Skeletal muscle satellite cell (primary cell): ENCODE results near the gene CCDC27.

Experiments used
- H3K27me3 ChIP-seq: 2 replicates; pipeline ENCODE4 v1.7.0; 2013; ENCODE audit warnings: low read length; ENCODE audit not compliant: control insufficient read depth, insufficient read depth
- H3K36me3 ChIP-seq: 2 replicates; pipeline ENCODE4 v1.7.0; 2013; ENCODE audit warnings: mild to moderate bottlenecking, control low read depth, low read length; ENCODE audit not compliant: insufficient read depth
- H3K4me1 ChIP-seq: 2 replicates; pipeline ENCODE4 v1.7.0; 2013; ENCODE audit warnings: low read length; ENCODE audit not compliant: control insufficient read depth, insufficient read depth
- H3K4me2 ChIP-seq: 2 replicates; pipeline ENCODE4 v1.7.0; 2013; ENCODE audit warnings: mild to moderate bottlenecking, low read length
- H3K4me3 ChIP-seq: 2 replicates; pipeline ENCODE4 v1.7.0; 2013; ENCODE audit warnings: low read length
- H3K9ac ChIP-seq: 2 replicates; pipeline ENCODE4 v1.7.0; 2013; ENCODE audit warnings: mild to moderate bottlenecking, low read depth, low read length, moderate library complexity
- H3K9me3 ChIP-seq: replicated peaks from 2 replicates; pipeline ENCODE4 v1.7.0; 2013; ENCODE audit warnings: mild to moderate bottlenecking, control low read depth, low read length

CCDC27 gene

DNA sequence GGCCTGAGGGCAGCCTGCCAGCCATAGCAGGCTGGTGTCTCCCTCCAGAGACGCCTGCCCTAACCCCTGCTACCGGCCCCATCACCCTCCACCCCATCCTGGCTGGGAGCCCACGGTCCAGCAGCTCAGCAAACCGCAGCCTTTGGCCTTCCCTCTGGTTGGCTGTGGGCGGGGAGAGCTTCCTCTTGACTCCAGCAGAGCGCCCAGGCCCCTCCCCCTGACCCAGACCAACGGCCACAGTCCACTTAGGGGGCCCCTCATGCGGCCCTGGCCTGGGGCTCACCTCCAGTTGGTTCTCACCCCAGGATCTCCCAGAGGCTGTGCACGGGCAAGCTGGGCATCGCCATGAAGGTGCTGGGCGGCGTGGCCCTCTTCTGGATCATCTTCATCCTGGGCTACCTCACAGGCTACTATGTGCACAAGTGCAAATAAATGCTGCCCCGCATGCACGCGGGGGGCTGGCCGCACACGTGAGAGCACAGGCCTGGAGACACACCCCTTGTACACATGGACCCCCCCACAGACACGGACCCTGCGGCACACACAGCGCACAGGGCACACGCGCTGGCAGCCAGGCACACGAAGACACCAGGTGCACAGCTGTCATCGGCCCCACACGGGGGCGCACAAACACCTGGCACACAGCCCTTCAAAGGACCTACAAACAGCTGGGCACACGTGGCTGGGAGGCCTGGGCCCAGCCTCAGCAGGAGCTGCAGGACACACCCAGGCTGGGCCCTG lies 23.4 kb downstream of the CCDC27 start:
- peaks cover 12% of the 10 kb centered on the region for H3K27me3 ChIP-seq
- no peak overlapping the region for H3K9ac ChIP-seq
- H3K4me3 ChIP-seq, result no peak overlapping the region
- H3K9me3 ChIP-seq, result no peaks in the 10 kb centered on the region
- peaks cover 20% of the 10 kb centered on the region for H3K4me1 ChIP-seq
- peaks cover 14% of the 10 kb centered on the region for H3K36me3 ChIP-seq
- no peak overlapping the region for H3K4me2 ChIP-seq

DNA sequence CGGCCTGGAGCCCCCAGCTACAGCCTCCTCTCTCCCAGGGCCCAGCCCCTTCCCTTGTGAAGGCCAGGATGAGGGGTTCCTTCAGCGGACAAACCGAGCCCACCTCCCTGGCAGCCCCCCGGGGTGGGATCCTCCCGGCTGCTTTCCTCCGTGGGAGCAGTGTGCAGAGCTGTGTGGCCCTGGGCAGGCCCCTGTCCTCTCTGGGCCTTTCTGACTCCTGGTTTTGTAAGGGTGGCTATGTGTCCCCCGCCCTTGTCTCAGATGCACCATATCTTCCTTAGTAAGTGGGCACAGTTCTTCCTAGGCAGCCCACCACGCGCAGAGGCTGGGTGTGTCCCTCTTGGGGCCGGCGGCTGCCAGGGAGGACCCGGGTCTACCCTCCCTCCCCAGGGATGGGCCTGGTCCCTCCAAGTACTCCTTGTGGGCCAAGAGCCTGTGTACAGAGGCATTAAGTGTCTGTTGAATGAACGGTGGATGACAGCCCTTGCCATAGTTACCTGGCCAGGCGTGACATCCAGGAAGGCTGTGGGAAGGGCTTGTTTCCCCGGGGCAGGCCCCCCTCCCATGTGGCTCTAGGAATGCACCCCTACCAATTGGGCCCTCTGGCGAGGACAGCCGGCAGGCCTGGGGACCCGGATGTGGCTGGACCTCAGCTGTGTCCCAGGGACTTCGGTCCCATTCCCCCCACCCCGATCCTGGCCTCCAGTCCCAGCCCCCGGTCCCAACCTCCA lies 24.1 kb downstream of the CCDC27 start:
- H3K27me3 ChIP-seq, result peaks cover 5% of the 10 kb centered on the region
- H3K4me1 ChIP-seq, result peaks cover 20% of the 10 kb centered on the region
- H3K4me3 ChIP-seq, result no peak overlapping the region
- H3K9me3 ChIP-seq, result no peaks in the 10 kb centered on the region
- H3K36me3 ChIP-seq, result peaks cover 21% of the 10 kb centered on the region
- H3K9ac ChIP-seq, result no peak overlapping the region
- no peak overlapping the region for H3K4me2 ChIP-seq

DNA sequence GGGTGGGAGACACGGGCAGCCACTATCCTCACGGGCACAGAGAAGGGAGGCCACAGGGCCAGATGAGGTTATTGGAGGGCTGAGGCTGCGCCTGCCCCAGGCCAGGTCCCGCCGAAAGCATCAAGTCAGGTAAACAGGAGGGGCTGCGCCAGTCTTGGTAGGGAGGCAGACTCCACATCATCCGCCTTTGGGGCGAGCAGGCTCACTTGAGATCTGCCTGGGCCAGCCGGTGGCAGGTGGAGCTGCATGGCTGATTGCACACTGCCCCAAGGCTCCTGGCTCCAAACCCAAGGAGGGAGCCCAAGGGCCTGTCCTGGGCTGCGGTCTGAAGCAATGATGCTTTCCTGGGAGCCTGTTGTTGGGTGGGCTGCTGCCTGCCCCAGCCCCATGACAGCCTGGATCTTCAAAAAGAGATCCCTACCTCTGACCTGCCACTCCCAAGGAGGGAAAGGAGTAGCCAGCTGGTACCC lies 24.9 kb downstream of the CCDC27 start:
- Histone ChIP-seq H3K4me2 (no peak overlapping the region), H3K27me3 (no peaks in the 10 kb centered on the region), H3K9ac (no peak overlapping the region), H3K4me1 (peaks cover 15% of the 10 kb centered on the region), H3K4me3 (no peak overlapping the region), H3K9me3 (no peaks in the 10 kb centered on the region), H3K36me3 (peaks cover 27% of the 10 kb centered on the region)

DNA sequence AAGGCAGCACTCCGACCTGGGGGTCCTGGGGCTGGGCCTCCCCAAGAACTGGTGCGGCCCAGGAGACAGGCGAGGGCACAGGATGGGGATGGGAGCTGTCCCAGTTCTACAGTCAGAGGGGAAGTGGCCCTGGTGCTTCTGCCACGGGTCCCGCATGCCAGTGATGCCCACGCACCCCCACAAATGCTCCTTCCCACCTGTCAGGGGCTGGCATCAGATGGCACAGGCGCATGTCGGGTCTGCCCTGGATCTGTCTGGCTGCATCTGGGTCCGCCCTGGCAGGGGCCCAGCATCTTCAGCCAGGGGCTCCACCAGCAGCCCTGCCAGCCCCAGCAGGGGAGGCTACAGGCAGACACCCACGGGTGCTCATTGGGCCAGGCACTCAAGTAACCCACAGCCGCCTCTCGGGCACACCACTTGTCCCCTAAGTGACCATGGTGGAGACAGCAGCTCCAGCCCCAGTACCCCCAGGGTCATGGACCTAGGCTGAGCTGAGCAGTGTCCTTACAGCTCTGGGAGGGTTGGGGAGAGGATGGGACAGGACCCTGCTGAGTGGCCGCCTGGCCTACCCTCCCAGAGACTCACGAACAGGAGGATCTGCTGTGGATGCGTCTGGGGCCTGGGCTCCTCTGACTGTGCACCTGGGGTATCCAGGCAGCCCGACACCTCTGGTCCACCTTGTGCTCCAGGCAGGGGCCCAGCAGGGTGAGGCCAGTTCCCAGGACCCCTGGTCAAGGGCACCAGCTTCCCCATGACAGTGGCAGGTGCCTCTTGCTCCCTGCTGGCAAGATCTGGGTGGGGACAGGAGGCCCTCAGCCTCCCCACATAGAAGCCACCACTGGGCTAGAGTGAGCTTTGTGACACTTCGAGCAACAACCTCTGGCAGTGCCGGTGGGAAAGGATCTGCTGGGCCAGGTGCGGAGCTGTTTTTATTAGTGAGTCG lies 25.7 kb downstream of the CCDC27 start:
- Histone ChIP-seq H3K36me3 (peaks cover 33% of the 10 kb centered on the region), H3K4me3 (no peak overlapping the region), H3K9me3 (no peaks in the 10 kb centered on the region), H3K9ac (no peak overlapping the region), H3K4me1 (peaks cover 15% of the 10 kb centered on the region), H3K27me3 (no peaks in the 10 kb centered on the region), H3K4me2 (no peak overlapping the region)

DNA sequence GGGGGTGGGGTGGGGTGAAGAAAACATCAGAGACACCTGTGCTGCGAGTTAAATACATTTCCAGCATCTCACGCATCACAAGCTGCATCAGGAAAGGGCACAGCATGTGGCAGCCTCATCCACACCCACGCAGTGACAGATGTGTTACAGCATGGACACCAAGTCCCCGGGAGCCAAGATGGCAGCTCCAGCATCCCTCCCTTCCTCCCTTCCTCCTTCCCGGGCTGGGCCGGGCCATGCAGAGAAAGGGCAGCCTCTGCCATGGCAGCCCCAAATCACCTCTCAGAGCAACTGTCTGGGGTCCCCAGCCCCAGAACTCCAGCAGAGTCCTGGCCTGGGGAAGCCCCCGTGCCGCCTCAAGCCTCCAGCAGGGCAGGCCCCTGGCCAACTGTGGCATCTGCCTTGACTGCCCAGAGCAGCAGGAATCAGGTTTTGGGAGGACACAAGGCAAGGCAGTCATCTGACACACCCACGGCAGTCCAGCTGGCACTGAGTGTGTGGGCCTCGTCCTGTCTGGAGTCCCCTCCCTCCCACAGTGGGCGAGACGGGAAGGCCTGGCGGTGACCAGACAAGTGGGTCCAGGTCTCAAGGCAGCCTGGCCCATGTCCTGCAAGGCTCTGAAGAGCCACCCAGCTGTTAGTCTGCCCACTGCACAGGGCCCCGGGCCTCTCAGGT lies 26.5 kb downstream of the CCDC27 start:
- no peaks in the 10 kb centered on the region for H3K9me3 ChIP-seq
- peaks cover 38% of the 10 kb centered on the region for H3K36me3 ChIP-seq
- H3K4me2 ChIP-seq, result no peak overlapping the region
- no peak overlapping the region for H3K9ac ChIP-seq
- H3K4me1 ChIP-seq, result peaks cover 15% of the 10 kb centered on the region
- no peaks in the 10 kb centered on the region for H3K27me3 ChIP-seq
- no peak overlapping the region for H3K4me3 ChIP-seq

DNA sequence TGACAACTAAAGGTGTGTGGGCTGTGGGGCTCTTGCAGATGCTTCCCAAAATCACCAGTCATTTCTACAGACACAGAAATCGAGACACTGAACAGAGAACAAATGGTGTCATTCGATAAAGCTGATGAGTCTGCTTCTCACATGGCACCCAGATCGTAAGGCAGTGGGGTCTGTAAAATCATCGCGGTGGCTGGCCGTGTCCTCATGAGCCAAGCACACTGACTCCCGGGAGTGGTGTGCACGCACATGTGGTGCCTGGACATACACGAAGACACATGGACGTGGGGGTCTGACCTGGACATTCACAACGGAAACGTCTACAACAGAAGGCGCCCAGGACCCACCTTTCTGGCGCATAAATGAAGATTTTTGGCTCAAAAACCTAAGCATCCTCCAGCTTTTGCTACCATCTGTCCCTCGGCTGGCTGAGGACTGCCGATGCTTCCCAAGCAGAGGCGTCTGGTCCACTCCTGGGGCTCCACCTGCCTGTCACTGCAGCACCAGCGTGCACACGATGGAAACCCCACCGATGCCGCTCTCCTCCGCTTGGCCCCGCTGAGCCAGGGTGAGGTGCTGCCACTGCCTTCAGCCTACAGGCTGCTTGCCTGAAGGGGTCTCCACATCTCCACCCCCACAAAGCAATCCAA lies 27.1 kb downstream of the CCDC27 start:
- no peaks in the 10 kb centered on the region for H3K27me3 ChIP-seq
- H3K9ac ChIP-seq, result no peak overlapping the region
- H3K36me3 ChIP-seq, result peaks cover 43% of the 10 kb centered on the region
- no peak overlapping the region for H3K4me3 ChIP-seq
- no peaks in the 10 kb centered on the region for H3K9me3 ChIP-seq
- no peak overlapping the region for H3K4me2 ChIP-seq
- peaks cover 15% of the 10 kb centered on the region for H3K4me1 ChIP-seq

DNA sequence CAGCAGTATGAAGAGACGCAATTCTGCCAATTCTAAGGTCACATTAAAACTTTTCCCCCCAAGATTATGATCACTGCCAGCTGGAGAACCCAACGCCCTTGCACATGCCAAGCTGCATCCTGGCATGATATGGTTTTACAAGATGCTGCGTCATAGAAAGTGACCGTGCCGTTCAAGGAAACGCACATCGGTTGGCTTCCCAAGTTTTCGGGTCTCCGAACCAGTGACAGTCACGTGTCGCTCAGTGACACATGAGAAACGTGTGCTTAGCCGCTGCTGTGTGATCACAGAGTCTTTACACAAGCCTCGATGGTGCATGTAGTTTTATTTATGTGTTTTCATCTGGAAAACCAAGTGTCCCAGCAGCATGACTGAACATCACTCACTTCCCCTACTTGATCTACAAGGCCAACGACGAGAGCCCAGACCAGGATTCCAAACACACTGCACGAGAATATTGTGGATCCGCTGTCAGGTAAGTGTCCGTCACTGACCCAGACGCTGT lies 27.7 kb downstream of the CCDC27 start:
- H3K27me3 ChIP-seq, result no peaks in the 10 kb centered on the region
- H3K4me3 ChIP-seq, result no peak overlapping the region
- peaks cover 12% of the 10 kb centered on the region for H3K4me1 ChIP-seq
- H3K36me3 ChIP-seq, result peaks cover 47% of the 10 kb centered on the region
- no peaks in the 10 kb centered on the region for H3K9me3 ChIP-seq
- H3K4me2 ChIP-seq, result no peak overlapping the region
- no peak overlapping the region for H3K9ac ChIP-seq

DNA sequence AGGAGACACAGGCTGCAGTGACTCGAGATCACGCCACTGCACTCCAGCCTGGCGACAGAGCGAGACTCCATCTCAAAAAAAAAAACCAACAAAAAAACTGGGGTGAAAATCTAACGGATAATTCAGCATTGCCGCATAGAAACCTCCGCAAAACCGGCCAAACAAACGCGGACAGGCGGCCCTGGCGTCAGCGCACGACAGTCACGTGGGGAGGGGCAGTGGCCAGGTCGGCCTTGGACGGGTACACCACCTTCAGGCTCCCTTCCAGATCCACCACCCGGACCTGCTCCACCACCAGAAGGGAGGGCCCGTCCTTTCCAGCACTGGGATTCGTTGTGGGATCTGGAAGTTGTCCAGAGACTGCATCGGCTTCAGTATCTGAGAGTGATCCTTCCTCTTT lies 28.7 kb downstream of the CCDC27 start:
- Histone ChIP-seq H3K4me2 (no peak overlapping the region), H3K4me1 (peaks cover 3% of the 10 kb centered on the region), H3K9me3 (no peaks in the 10 kb centered on the region), H3K9ac (no peak overlapping the region), H3K4me3 (no peak overlapping the region), H3K36me3 (peaks cover 55% of the 10 kb centered on the region), H3K27me3 (no peaks in the 10 kb centered on the region)

DNA sequence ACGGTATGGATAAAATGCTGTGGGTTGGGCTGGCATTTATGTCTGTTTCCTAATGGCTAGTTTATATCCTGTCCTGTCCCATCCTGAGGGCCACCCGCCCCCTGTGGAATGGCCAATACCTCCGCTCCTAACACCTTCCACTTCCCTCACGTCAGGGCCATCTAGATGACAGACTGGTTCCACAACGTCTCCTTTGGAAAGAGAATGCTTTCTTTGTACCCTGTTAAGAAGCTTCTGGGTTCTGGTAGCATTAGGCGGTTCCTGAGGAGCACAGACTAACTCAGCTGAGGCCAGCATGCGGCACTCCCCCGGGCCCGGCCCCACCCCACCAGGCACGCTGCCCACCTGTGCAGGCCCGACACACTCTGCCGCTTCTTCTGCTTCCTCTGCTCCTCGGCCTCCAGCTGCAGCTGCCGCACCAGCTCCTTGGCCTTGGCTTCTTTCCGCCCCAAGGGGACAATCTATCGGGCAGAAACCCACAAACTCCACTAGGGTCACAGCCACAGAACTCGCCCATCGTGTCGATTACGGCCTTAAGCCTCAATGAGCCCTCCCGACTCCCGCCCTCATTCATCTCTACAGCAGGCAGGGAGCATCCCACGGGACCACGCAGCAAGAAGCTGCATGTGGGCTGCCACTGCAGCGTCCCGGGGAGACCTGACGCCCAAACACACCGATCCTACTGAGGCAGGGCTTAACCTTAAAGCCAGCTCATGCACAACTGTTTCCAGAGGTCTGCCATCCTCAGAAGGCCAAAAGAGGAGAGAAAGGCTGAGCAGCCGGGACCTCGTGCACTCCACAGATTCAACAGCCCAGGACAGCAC lies 31.6 kb downstream of the CCDC27 start:
- Histone ChIP-seq H3K9ac (no peak overlapping the region), H3K4me1 (no peaks in the 10 kb centered on the region), H3K4me2 (no peak overlapping the region), H3K4me3 (no peak overlapping the region), H3K27me3 (no peaks in the 10 kb centered on the region), H3K36me3 (peaks cover 65% of the 10 kb centered on the region), H3K9me3 (no peaks in the 10 kb centered on the region)

DNA sequence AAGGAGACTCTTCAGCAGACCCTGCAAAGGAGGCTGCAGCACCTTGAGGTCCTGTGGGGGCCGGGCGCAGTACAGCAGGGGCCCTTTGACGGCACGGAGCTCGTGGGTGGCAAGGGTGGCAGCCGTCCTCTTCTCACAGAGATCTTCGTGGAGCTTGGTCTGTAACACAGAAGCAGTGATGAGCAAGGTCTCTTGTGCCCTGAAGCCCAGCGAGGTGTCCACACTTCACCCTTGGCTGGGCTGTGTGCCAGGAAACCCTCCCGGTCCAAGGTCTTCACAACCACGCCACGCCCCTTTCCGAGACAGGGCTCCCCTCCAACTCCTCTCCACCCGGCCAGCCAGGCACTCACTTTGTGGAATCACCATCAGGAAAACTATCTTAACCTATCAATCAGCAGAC lies 32.8 kb downstream of the CCDC27 start:
- H3K9ac ChIP-seq, result no peak overlapping the region
- no peaks in the 10 kb centered on the region for H3K4me1 ChIP-seq
- no peaks in the 10 kb centered on the region for H3K27me3 ChIP-seq
- no peak overlapping the region for H3K4me3 ChIP-seq
- H3K9me3 ChIP-seq, result no peaks in the 10 kb centered on the region
- H3K4me2 ChIP-seq, result no peak overlapping the region
- peaks cover 53% of the 10 kb centered on the region for H3K36me3 ChIP-seq
